Endodermal cell (in vitro differentiated cells): Measurements from ENCODE around the gene TRPC1. TPM values are rescaled to one million over a fixed set of nuclear protein-coding genes. Genes with fewer than 3 reads are reported as not detected.

Source experiments
- DNase-seq: peaks from one replicate; pipeline ENCODE4 v3.0.0-alpha.2; 2017
- H3K27ac ChIP-seq: 2 replicates; pipeline ENCODE4 v1.5.1; 2013; ENCODE audit warnings: mild to moderate bottlenecking, low read depth, low read length, moderate library complexity
- H3K27me3 ChIP-seq: 2 replicates; pipeline ENCODE4 v1.6.1; 2013; ENCODE audit warnings: mild to moderate bottlenecking, low read length, moderate library complexity; ENCODE audit not compliant: insufficient read depth, control insufficient read depth, poor library complexity, severe bottlenecking
- H3K36me3 ChIP-seq: 2 replicates; pipeline ENCODE4 v1.7.0; 2013; ENCODE audit warnings: mild to moderate bottlenecking, low read length, moderate library complexity; ENCODE audit not compliant: control insufficient read depth, insufficient read depth
- H3K4me1 ChIP-seq: one replicate; pipeline ENCODE4 v1.7.0; 2013; ENCODE audit warnings: low read length; ENCODE audit not compliant: control insufficient read depth, insufficient read depth
- H3K4me3 ChIP-seq: 2 replicates; pipeline ENCODE4 v1.5.1; 2013; ENCODE audit warnings: mild to moderate bottlenecking, low read length, moderate library complexity
- H3K9ac ChIP-seq: 2 replicates; pipeline ENCODE4 v1.6.1; 2013; ENCODE audit warnings: mild to moderate bottlenecking, low read length, moderate library complexity; ENCODE audit not compliant: poor library complexity, severe bottlenecking; ENCODE audit errors: extremely low read depth
- H3K9me3 ChIP-seq: 2 replicates; pipeline ENCODE4 v1.6.1; 2013; ENCODE audit warnings: mild to moderate bottlenecking, low read length, moderate library complexity; ENCODE audit not compliant: control insufficient read depth
- H3K27ac Mint-ChIP-seq: 2 replicates; pipeline ENCODE4 v1.8.0; 2020; ENCODE audit warnings: mixed read lengths
- H3K27me3 Mint-ChIP-seq: 2 replicates; pipeline ENCODE4 v1.8.0; 2021; ENCODE audit warnings: mild to moderate bottlenecking, mixed read lengths; ENCODE audit not compliant: insufficient read depth
- H3K36me3 Mint-ChIP-seq: 2 replicates; pipeline ENCODE4 v1.8.0; 2020; ENCODE audit warnings: low read depth, mixed read lengths
- H3K4me1 Mint-ChIP-seq: 2 replicates; pipeline ENCODE4 v1.8.0; 2020; ENCODE audit warnings: mixed read lengths
- H3K4me3 Mint-ChIP-seq: 2 replicates; pipeline ENCODE4 v1.8.0; 2020; ENCODE audit warnings: mild to moderate bottlenecking, moderate library complexity, mixed read lengths
- H3K9me3 Mint-ChIP-seq: 2 replicates; pipeline ENCODE4 v1.8.0; 2020; ENCODE audit warnings: mild to moderate bottlenecking, mixed read lengths
- CTCF ChIP-seq: fragments of 200-600 bp; sonication (generic); conservative IDR thresholded peaks from 2 replicates; pipeline ENCODE4 v1.5.0; 2021; ENCODE audit warnings: antibody characterized with exemption, mild to moderate bottlenecking
- WGBS, 2 experiments: methylation state at CpG; one replicate each; pipeline versions ENCODE4 v1.1.5 to v1.1.7; 2013; ENCODE audit warnings: missing lambda C conversion rate in 2 of 2, mixed read lengths in 1 of 2; ENCODE audit not compliant: insufficient coverage in 1 of 2, insufficient read length in 1 of 2; 5-methylcytosine and 5-hydroxymethylcytosine counted together
- total RNA-seq, 2 donors: library from RNA; stranded (reverse); fragmentation: NEBNext Ultra II Directional in 1 of 2; extraction: Animal tissue kit (Norgen Biotek cat#: 25700) in 1 of 2; gene quantifications; 2 replicates in 1 of 2; 3 replicates in 1 of 2; pipeline ENCODE4 v1.2.1, GENCODE V29; 2021

TRPC1 gene
- total RNA-seq, 2 donors from 2014 or later = 18.2 to 18.9 TPM

GRCh38 chr3:142690613-142691012, 33.2 kb upstream of the TRPC1 start:
- DNase-seq = no peak
- TF ChIP-seq CTCF = no peak

GRCh38 chr3:142691527-142691926, 32.3 kb upstream of the TRPC1 start:
- H3K27me3 Mint-ChIP-seq = no peaks in the 10 kb centered on the region
- H3K4me3 Mint-ChIP-seq = no peak overlapping the region
- no peaks in the 10 kb centered on the region for H3K9me3 Mint-ChIP-seq
- H3K36me3 Mint-ChIP-seq = no peaks in the 10 kb centered on the region
- Histone ChIP-seq H3K27ac (no peak overlapping the region), H3K4me3 (no peak overlapping the region), H3K27me3 (no peaks in the 10 kb centered on the region), H3K9me3 (no peaks in the 10 kb centered on the region), H3K36me3 (no peaks in the 10 kb centered on the region), H3K9ac (no peak overlapping the region), H3K4me1 (no peaks in the 10 kb centered on the region)
- H3K27ac Mint-ChIP-seq = no peak overlapping the region
- no peak for TF ChIP-seq CTCF
- no peak for DNase-seq
- no peaks in the 10 kb centered on the region for H3K4me1 Mint-ChIP-seq
- 91 to 94% methylated on average over 2 of the region's 2 CpGs for WGBS, 2 experiments

More at GRCh38 chr3:142690613-142691012, 33.2 kb upstream of the TRPC1 start:
- Histone ChIP-seq H3K9ac (no peak overlapping the region), H3K36me3 (no peaks in the 10 kb centered on the region), H3K27ac (no peak overlapping the region), H3K9me3 (no peaks in the 10 kb centered on the region), H3K4me1 (no peaks in the 10 kb centered on the region), H3K27me3 (no peaks in the 10 kb centered on the region), H3K4me3 (no peak overlapping the region)
- H3K27me3 Mint-ChIP-seq = no peaks in the 10 kb centered on the region
- H3K4me1 Mint-ChIP-seq = peaks cover 5% of the 10 kb centered on the region
- no peaks in the 10 kb centered on the region for H3K9me3 Mint-ChIP-seq
- 87% methylated on average over 2 of the region's 2 CpGs; no CpG with 5 or more reads in 1 of the 2 experiments for WGBS, 2 experiments
- no peak overlapping the region for H3K4me3 Mint-ChIP-seq
- no peaks in the 10 kb centered on the region for H3K36me3 Mint-ChIP-seq
- H3K27ac Mint-ChIP-seq = no peak overlapping the region

- H3K9me3 Mint-ChIP-seq = no peaks in the 10 kb centered on the region
- H3K36me3 Mint-ChIP-seq = no peaks in the 10 kb centered on the region
- TF ChIP-seq CTCF = no peak
- no peaks in the 10 kb centered on the region for H3K27me3 Mint-ChIP-seq
- H3K9ac ChIP-seq = no peak overlapping the region
- no peak for DNase-seq
- WGBS, 2 experiments = 86 to 88% methylated on average over 6 to 7 of the region's 7 CpGs
- H3K4me3 Mint-ChIP-seq = no peak overlapping the region
- no peak overlapping the region for H3K27ac Mint-ChIP-seq
- no peaks in the 10 kb centered on the region for H3K9me3 ChIP-seq
- no peaks in the 10 kb centered on the region for H3K36me3 ChIP-seq
- no peak overlapping the region for H3K27ac ChIP-seq
- no peak overlapping the region for H3K4me3 ChIP-seq
- H3K4me1 ChIP-seq = no peaks in the 10 kb centered on the region
- H3K27me3 ChIP-seq = no peaks in the 10 kb centered on the region
- H3K4me1 Mint-ChIP-seq = no peaks in the 10 kb centered on the region
Observed at GRCh38 chr3:142693136-142693853, 30.5 kb upstream of the TRPC1 start.
